AG09309 (cell line): ENCODE measurements around the gene SFXN5.

Source experiments
- DNase-seq: peaks from one replicate; pipeline ENCODE4 v3.0.0-alpha.2; 2010; ENCODE audit warnings: low read depth
- H3K4me3 ChIP-seq: 2 replicates; pipeline ENCODE4 v1.5.1; 2011; ENCODE audit warnings: mild to moderate bottlenecking, low read depth, low read length, moderate library complexity; ENCODE audit not compliant: control insufficient read depth
- TF ChIP-seq, protein P1 (sequence below): IDR thresholded peaks from 2 replicates; pipeline ENCODE4 v1.5.1; 2011; ENCODE audit warnings: mild to moderate bottlenecking, low read depth, low read length, inconsistent platforms; ENCODE audit not compliant: insufficient read depth, control insufficient read depth; ENCODE audit errors: missing control alignments

The SFXN5 gene

DNA sequence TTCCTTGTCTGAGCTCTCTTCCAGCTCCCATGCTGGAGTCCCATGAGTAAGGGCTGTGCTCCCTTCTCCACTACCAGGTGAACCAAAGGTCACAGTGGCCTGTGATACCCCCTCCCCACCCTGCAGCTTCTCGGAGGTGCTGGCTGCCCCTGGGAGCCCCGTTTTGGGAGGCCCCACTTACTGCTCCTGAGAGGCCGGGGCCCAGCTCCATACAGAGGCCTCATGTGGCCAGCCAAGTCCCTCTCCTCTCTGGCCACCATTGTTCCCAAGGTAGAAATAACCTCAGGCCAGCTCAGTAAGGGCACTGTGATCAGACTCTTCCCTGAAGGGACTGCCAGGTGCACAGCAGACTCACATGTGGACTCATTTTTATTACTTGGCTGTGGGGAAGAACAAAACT, 35.3 kb upstream of the SFXN5 start:
- TF ChIP-seq, protein P1, sequence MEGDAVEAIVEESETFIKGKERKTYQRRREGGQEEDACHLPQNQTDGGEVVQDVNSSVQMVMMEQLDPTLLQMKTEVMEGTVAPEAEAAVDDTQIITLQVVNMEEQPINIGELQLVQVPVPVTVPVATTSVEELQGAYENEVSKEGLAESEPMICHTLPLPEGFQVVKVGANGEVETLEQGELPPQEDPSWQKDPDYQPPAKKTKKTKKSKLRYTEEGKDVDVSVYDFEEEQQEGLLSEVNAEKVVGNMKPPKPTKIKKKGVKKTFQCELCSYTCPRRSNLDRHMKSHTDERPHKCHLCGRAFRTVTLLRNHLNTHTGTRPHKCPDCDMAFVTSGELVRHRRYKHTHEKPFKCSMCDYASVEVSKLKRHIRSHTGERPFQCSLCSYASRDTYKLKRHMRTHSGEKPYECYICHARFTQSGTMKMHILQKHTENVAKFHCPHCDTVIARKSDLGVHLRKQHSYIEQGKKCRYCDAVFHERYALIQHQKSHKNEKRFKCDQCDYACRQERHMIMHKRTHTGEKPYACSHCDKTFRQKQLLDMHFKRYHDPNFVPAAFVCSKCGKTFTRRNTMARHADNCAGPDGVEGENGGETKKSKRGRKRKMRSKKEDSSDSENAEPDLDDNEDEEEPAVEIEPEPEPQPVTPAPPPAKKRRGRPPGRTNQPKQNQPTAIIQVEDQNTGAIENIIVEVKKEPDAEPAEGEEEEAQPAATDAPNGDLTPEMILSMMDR, result no peak
- no peak for DNase-seq
- H3K4me3 ChIP-seq, result no peak overlapping the region

DNA sequence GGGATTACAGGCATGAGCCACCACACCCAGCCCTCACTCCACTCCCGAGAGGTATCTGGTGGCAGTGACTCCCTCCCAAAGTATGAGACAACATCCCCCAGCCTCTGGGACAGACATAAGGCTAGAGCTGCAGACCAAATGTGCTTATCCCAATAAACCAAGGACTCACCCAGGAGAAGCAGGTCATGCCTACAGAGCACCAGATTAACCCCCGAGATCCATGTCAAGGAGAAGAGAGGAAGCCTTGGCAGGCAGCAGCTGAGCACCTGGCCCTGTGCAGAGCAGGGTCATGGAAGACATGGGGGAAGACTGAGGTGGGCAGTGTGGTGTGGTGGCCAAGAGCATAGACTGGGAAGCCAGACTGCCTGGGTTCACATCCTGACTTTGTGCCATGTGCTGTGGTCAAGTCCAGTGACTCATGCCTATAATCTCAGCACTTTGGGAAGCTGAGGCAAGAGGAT, 34.0 kb upstream of the SFXN5 start:
- no peak for DNase-seq
- TF ChIP-seq, protein P1, result no peak
- no peak overlapping the region for H3K4me3 ChIP-seq

DNA sequence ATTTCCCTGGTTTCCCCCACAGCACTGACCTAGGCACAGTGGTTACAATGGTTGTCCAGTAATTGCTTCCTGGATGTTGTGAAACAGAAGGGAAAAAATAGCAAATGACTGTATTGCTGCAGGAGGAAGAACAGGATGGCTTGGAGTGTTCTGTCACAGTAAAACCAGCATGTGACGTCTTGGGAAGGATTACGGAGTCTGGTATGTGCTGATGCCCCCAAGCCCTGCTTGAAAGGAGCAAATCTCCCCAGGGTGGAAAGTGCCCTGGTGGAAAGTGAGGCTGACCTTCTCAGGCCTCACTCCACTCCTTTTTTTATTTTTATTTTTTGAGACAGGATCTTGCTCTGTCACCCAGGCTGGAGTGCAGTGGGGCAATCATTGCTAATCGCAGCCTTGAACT, 33.4 kb upstream of the SFXN5 start:
- TF ChIP-seq, protein P1, result no peak
- DNase-seq, result no peak

DNA sequence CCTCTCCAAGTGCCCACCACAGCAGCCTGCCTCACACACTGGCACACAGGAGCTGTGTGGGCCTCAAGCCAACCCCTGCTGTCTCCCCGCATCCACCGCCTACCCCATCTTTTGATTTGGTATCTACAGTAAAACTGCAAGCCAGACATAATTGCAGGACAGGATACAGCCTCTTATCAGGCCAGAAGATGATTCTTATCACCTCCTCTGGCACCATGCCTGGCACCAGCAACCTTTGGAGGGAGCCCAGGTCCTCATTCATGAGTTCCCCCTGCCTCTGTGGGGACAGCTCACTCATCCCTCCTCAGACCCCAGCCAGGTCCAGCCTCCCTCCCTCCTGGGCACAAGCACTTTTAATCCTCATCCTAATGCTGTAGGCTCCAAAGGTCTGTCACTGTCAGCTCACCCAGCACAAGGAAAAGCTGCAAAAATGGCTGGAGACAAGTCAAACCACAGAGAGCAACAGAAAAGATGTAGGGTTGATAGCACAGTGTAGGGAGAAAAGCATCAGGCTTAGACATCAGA, 31.6 kb upstream of the SFXN5 start:
- no peak overlapping the region for H3K4me3 ChIP-seq
- TF ChIP-seq, protein P1, result no peak
- no peak for DNase-seq

More for the DNA sequence above, 33.4 kb upstream of the SFXN5 start:
- no peak overlapping the region for H3K4me3 ChIP-seq

DNA sequence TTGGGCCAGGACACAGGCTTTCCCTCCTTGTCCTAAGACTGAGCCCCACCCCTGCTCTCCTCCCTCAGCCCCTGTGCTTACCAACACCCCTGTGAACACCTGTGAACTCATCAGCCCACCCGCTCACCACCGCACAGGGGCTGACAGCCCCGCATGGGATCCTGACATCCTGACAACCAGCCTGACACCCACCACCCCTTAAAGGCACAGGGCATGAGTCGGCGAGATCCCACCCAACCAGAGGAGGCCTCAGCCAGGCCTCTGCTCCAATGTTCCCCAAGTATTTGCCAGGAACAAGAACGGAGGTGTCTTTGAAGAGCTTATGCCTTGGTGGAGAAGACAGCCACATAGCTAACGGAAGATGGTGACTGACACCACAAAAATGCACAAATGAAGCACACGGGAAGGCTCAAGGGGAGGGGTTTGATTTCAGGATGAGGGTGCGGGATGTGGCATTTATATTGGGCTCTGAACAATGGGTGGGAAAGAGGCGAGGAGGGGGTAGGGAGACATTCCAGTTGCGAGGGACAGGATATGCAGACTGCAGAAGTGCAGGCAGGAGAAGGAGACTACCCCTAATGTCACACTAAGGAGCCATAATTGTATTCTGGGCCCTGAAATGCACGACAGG, 30.2 kb upstream of the SFXN5 start:
- TF ChIP-seq, protein P1, result no peak
- DNase-seq, result no peak
- no peak overlapping the region for H3K4me3 ChIP-seq

DNA sequence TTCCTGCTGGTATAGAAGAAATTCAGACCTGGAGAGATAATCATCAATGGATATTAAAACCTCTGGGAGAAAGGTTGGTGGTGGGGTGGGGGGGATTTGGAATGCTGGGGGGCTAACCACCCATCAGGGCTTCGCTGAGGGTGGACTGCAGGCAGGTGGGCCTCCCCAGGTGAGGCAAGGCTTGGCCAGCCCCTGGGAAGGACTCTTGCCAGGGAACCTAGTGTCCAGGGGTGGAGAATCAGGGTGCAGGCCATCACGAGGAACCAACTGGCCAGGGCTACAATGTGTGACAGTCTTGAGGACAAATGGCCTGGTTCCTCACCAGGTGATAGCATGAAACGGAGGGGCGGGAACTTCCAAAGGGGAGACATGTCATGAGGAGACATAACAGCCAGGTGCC, 29.4 kb upstream of the SFXN5 start:
- TF ChIP-seq, protein P1, result no peak

More for the DNA sequence above, 29.4 kb upstream of the SFXN5 start:
- no peak overlapping the region for H3K4me3 ChIP-seq
- no peak for DNase-seq
